ENCODE data around the gene MFNG.

DNA sequence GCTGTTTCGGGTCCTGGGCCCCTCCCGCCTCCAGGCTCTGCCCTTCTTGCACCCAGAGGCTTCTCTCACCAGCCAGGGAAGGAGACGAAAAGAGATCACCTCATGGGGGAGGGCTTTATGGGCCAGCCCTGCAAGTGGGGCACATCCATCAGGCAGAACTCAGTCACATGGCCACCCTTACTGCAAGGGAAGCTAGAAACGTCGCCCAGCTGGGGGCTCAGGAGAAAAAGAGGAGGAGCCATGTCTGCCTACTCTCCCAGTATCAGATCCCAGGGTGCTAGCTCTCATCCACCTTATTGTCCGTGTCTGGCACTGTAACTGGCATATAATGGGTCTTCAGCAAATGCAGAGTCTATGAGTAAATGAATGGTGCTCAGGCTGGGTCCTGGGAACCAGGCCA, 24.2 kb downstream of the MFNG start:
- TF ChIP-seq, protein P1, sequence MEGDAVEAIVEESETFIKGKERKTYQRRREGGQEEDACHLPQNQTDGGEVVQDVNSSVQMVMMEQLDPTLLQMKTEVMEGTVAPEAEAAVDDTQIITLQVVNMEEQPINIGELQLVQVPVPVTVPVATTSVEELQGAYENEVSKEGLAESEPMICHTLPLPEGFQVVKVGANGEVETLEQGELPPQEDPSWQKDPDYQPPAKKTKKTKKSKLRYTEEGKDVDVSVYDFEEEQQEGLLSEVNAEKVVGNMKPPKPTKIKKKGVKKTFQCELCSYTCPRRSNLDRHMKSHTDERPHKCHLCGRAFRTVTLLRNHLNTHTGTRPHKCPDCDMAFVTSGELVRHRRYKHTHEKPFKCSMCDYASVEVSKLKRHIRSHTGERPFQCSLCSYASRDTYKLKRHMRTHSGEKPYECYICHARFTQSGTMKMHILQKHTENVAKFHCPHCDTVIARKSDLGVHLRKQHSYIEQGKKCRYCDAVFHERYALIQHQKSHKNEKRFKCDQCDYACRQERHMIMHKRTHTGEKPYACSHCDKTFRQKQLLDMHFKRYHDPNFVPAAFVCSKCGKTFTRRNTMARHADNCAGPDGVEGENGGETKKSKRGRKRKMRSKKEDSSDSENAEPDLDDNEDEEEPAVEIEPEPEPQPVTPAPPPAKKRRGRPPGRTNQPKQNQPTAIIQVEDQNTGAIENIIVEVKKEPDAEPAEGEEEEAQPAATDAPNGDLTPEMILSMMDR (conservative IDR thresholded peaks at IDR 0.05 in 1 of 2, IDR thresholded peaks at IDR 0.05 in 1 of 2; ENCODE audit: low read depth in 1 of 2, low read length in 2 of 2) = no peak
- TF ChIP-seq EZH2 (IDR thresholded peaks at IDR 0.05; ENCODE audit: low read length, missing control alignments) = no peak
